Liver (tissue), 9 donors: ENCODE results near the gene OR51B6. TPM values are rescaled to one million over a fixed set of nuclear protein-coding genes. Genes with fewer than 3 reads are reported as not detected.
"Not testable (repeated sequence)": the region's sequence is repeated elsewhere in the genome, so short reads cannot be mapped to it uniquely, and the experiment has no call there.

ENCODE experiments used
- DNase-seq: peaks from one replicate; pipeline ENCODE4 v3.0.0-alpha.2; 2017; ENCODE audit warnings: low spot score
- H3K27ac ChIP-seq, 2 donors: one replicate each; pipeline ENCODE4 v1.7.0; 2013; ENCODE audit warnings: inconsistent platforms in 2 of 2, low read length in 2 of 2, control low read depth in 1 of 2, low read depth in 1 of 2, mild to moderate bottlenecking in 1 of 2
- H3K27me3 ChIP-seq, 4 donors: one replicate each; pipeline versions ENCODE4 v1.6.1 to v1.7.0; 2013; ENCODE audit warnings: low read length in 3 of 4, inconsistent platforms in 1 of 4, mild to moderate bottlenecking in 1 of 4, moderate library complexity in 1 of 4; ENCODE audit not compliant: control insufficient read depth in 4 of 4, insufficient read depth in 4 of 4
- H3K36me3 ChIP-seq, 4 donors: one replicate each; pipeline versions ENCODE4 v1.6.1 to v1.7.0; 2013; ENCODE audit warnings: low read length in 3 of 4, mild to moderate bottlenecking in 3 of 4, low read depth in 1 of 4, moderate library complexity in 1 of 4; ENCODE audit not compliant: control insufficient read depth in 4 of 4, insufficient read depth in 3 of 4
- H3K4me1 ChIP-seq, 4 donors: one replicate each; pipeline versions ENCODE4 v1.6.1 to v1.7.0; 2013; ENCODE audit warnings: low read length in 3 of 4, mild to moderate bottlenecking in 3 of 4, moderate library complexity in 1 of 4; ENCODE audit not compliant: control insufficient read depth in 4 of 4, insufficient read depth in 4 of 4
- H3K4me3 ChIP-seq, 3 donors: one replicate each; pipeline versions ENCODE4 v1.6.1 to v1.7.0; 2013; ENCODE audit warnings: low read length in 3 of 3, control low read depth in 1 of 3, low read depth in 1 of 3, mild to moderate bottlenecking in 1 of 3
- H3K9ac ChIP-seq, 2 donors: one replicate each; pipeline ENCODE4 v1.7.0; 2013; ENCODE audit warnings: low read length in 2 of 2, mild to moderate bottlenecking in 2 of 2, moderate library complexity in 2 of 2, control low read depth in 1 of 2, low read depth in 1 of 2
- H3K9me3 ChIP-seq, 4 donors: one replicate each; pipeline versions ENCODE4 v1.6.1 to v1.7.0; 2013; ENCODE audit warnings: low read length in 3 of 4; ENCODE audit not compliant: control insufficient read depth in 4 of 4
- ATF3 ChIP-seq: IDR thresholded peaks from 2 replicates; pipeline ENCODE4 v1.6.1; 2016; ENCODE audit warnings: antibody characterized with exemption
- EGR1 ChIP-seq, 2 donors: IDR thresholded peaks; 2 replicates each; pipeline ENCODE4 v1.6.1; 2016 to 2018; ENCODE audit warnings: antibody characterized with exemption in 2 of 2, low read depth in 2 of 2
- FOXA2 ChIP-seq: IDR thresholded peaks from 2 replicates; pipeline ENCODE4 v1.6.1; 2016; ENCODE audit warnings: antibody characterized with exemption
- GABPA ChIP-seq, 2 donors: IDR thresholded peaks in 1 of 2; conservative IDR thresholded peaks in 1 of 2; 2 replicates each; pipeline ENCODE4 v1.6.1; 2016; ENCODE audit warnings: antibody characterized with exemption in 2 of 2, mild to moderate bottlenecking in 1 of 2, moderate library complexity in 1 of 2
- HNF4A ChIP-seq, 2 donors: conservative IDR thresholded peaks; 2 replicates each; pipeline ENCODE4 v1.6.1; 2016; ENCODE audit warnings: antibody characterized with exemption in 2 of 2, mild to moderate bottlenecking in 2 of 2
- HNF4G ChIP-seq: IDR thresholded peaks from 2 replicates; pipeline ENCODE4 v1.6.1; 2016; ENCODE audit warnings: antibody characterized with exemption
- JUND ChIP-seq, 2 donors: IDR thresholded peaks; 2 replicates each; pipeline ENCODE4 v1.6.1; 2016; ENCODE audit warnings: antibody characterized with exemption in 2 of 2
- MAX ChIP-seq: IDR thresholded peaks from 2 replicates; pipeline ENCODE4 v1.6.1; 2016; ENCODE audit warnings: antibody characterized with exemption
- NR2F2 ChIP-seq: IDR thresholded peaks from 2 replicates; pipeline ENCODE4 v1.6.1; 2016; ENCODE audit warnings: antibody characterized with exemption
- RAD21 ChIP-seq, 2 donors: IDR thresholded peaks; 2 replicates each; pipeline ENCODE4 v1.6.1; 2016; ENCODE audit warnings: antibody characterized with exemption in 2 of 2, mild to moderate bottlenecking in 2 of 2
- REST ChIP-seq: IDR thresholded peaks from 2 replicates; pipeline ENCODE4 v1.6.1; 2016; ENCODE audit warnings: antibody characterized with exemption, mild to moderate bottlenecking
- RXRA ChIP-seq, 2 donors: IDR thresholded peaks; 2 replicates each; pipeline ENCODE4 v1.6.1; 2017 to 2018; ENCODE audit warnings: antibody characterized with exemption in 2 of 2, mild to moderate bottlenecking in 1 of 2
- TAF1 ChIP-seq: conservative IDR thresholded peaks from 2 replicates; pipeline ENCODE4 v1.6.1; 2016; ENCODE audit warnings: antibody characterized with exemption, mild to moderate bottlenecking
- YY1 ChIP-seq: IDR thresholded peaks from 2 replicates; pipeline ENCODE4 v1.6.1; 2016; ENCODE audit warnings: antibody characterized with exemption, mild to moderate bottlenecking
- ZBTB33 ChIP-seq: IDR thresholded peaks from 2 replicates; pipeline ENCODE4 v1.6.1; 2016; ENCODE audit warnings: antibody characterized with exemption
- WGBS: extraction: QIAGEN DNeasy Blood & Tissue Kit; methylation state at CpG from one replicate; pipeline ENCODE4 v1.1.7; 2013; 5-methylcytosine and 5-hydroxymethylcytosine counted together
- polyA plus RNA-seq, 2 donors: library from polyadenylated mRNA; stranded (reverse) in 1 of 2; unstranded in 1 of 2; fragments of 200-250 nt in 1 of 2; fragments of >200 nt in 1 of 2; fragmentation: Nextera tagmentation in 1 of 2; extraction: Ambion mirVana in 1 of 2; gene quantifications; one replicate each; pipeline versions ENCODE4 v1.2.1 to v1.2.3, GENCODE V29; 2013 to 2015
- total RNA-seq, 2 donors: library from RNA; depleted of rRNA; stranded (reverse); fragments of >200 nt; gene quantifications; one replicate each; pipeline ENCODE4 v1.2.3, GENCODE V29; 2014
- donor health status: healthy.
- donor health status: healthy.
- donor health status: healthy.
- donor health status: healthy.
- donor health status: healthy.

OR51B6 gene
- total and polyA plus RNA-seq, 4 donors: not detected

- WGBS: 36% methylated on average over 1 of the region's 1 CpG
- no peak for DNase-seq
These were observed 1.8 kb upstream of the OR51B6 start for GRCh38 chr11:5349550-5349949.

GRCh38 chr11:5356031-5356430, 4.7 kb downstream of the OR51B6 start:
- not testable (repeated sequence) for H3K36me3 ChIP-seq, H3K4me1 ChIP-seq, H3K4me3 ChIP-seq, H3K27ac ChIP-seq, H3K9ac ChIP-seq, H3K9me3 ChIP-seq, DNase-seq, H3K27me3 ChIP-seq
- 78% methylated on average over 5 of the region's 5 CpGs for WGBS

More at GRCh38 chr11:5349550-5349949, 1.8 kb upstream of the OR51B6 start:
- H3K4me3 ChIP-seq: no peak overlapping the region
- H3K4me1 ChIP-seq: no peaks in the 10 kb centered on the region
- peaks cover 0 to 6% (median 0%) of the 10 kb centered on the region in 4 donors for H3K27me3 ChIP-seq
- H3K9me3 ChIP-seq: no peaks in the 10 kb centered on the region
- no peaks in the 10 kb centered on the region for H3K36me3 ChIP-seq
- TF ChIP-seq NR2F2 (no peak), MAX (no peak), HNF4G (no peak), HNF4A (conservative IDR thresholded peaks at IDR 0.05) (no peak), RXRA (IDR thresholded peaks at IDR 0.05) (no peak), FOXA2 (no peak), ZBTB33 (no peak), YY1 (no peak), TAF1 (no peak), RAD21 (IDR thresholded peaks at IDR 0.05) (no peak), ATF3 (no peak), JUND (IDR thresholded peaks at IDR 0.05) (no peak), GABPA (IDR thresholded peaks at IDR 0.05 in 1 of 2, conservative IDR thresholded peaks at IDR 0.05 in 1 of 2) (no peak), REST (no peak), EGR1 (IDR thresholded peaks at IDR 0.05; ENCODE audit: low read depth in 2 of 2) (no peak)
- H3K9ac ChIP-seq: no peak overlapping the region
- no peak overlapping the region for H3K27ac ChIP-seq
